Measurements from ENCODE around the gene TAF15.

GRCh38 chr17:35844547-35844946, 35.3 kb downstream of the TAF15 start:
- TF ChIP-seq POLR2A (IDR thresholded peaks at IDR 0.05) = no peak
- no peak for TF ChIP-seq CTCF (IDR thresholded peaks at IDR 0.05)
- no peak for TF ChIP-seq EP300 (IDR thresholded peaks at IDR 0.05)

Measured in tibial nerve (tissue), 4 donors.